HG02678 (cell line): ENCODE results near the gene NRXN2.

Source experiments
- ATAC-seq: cut with Tn5 transposase; IDR thresholded peaks from one replicate; pipeline ENCODE4 v1.9.1; 2021; ENCODE audit warnings: mild to moderate bottlenecking, moderate library complexity; ENCODE audit not compliant: unreplicated experiment

The NRXN2 gene

GRCh38 chr11:64722141-64723065, 594 bp downstream of the NRXN2 start:
- no peak for ATAC-seq

- ATAC-seq: no peak
Measured at GRCh38 chr11:64721359-64721699, 1.7 kb downstream of the NRXN2 start.

- no peak for ATAC-seq
Measured at GRCh38 chr11:64720640-64721358, 2.2 kb downstream of the NRXN2 start.

DNA sequence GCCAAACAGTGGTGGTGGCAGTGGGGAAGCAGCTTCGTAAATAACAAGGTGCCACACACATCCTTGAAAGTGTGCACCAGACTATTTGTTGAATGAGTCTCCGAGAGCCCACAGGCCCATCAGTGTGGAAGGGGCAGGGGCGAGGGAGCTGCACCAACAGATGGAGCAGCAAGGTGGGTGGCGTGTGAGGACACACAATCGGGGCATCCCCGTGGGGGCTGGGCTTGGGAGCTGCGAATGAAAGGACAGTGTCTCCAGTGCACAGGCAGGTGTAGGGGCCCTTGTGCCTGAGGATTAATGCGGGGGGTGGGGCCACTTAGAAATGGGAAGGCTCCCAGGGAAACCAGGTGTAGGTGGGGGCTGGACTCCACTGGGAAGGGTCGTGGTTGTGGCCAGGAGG, 2.8 kb downstream of the NRXN2 start:
- no peak for ATAC-seq

DNA sequence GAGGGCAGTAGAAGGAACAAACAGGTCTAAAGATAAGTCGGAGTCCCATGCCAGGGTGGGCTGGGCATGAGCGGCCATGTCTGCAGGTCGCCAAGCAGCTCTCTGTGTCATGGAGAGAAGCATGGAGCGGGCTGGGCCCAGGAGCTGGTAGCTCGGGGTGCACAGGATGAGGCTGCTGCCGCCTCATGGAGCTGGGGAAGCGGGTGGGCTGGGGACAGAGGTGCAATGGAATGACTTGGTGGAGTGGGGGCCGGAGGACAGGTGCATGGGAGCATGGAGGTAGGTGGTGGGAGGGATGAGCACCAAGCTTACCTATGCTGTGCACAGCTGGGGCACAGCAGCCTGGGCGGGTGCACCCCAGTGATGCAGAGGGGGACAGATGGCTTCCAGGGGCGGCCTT, 3.6 kb downstream of the NRXN2 start:
- ATAC-seq: no peak

- no peak for ATAC-seq
Measured at GRCh38 chr11:64718780-64719124, 4.2 kb downstream of the NRXN2 start.

DNA sequence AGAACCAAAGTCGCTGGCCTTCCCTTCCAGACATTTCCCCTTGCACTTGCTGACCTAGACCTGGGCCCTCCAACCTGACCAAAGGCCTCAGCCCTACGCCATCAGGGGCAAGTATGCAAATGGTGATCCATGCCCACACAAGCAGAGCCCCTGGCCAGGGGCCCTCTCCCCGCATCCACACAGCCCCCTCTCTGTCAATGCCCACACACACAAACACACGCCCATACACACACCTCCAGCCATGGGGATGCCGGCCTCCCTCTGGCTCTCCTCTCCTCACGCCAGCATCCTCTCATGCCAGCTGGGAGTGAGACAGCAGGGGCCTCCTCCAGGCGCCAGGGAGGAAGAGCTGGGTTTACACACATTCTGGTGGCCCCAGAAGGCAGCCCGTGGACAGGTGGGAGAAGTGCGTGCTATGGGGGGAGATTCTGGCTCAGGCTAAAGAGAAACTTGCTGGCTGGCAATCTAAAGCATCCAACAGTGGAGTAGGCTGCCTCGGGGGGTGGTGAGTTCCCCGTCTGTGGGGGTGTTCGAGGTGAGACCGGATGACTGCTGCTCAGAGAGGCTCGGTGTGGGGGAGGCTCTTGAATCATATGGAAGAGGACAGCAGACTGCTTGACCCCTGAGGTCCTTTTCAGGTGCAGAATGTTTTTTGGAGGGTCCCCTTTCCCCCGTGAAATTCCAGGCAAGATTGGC, 4.8 kb downstream of the NRXN2 start:
- no peak for ATAC-seq

DNA sequence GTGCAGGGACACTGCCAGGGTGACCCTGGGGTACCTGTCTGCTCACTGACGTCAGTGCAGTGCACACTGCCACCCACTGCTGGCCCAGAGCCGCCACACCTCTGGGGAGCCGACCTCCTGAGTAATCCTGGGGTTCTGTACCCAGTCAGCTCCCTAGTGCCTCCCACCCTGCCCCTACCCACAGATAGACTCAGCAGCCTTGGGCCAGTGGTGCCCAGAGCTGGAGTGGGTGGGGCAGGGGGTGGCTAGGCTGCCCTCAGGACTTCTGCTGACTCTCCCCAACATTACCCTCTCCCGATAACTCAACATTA, 5.8 kb downstream of the NRXN2 start:
- ATAC-seq: no peak

DNA sequence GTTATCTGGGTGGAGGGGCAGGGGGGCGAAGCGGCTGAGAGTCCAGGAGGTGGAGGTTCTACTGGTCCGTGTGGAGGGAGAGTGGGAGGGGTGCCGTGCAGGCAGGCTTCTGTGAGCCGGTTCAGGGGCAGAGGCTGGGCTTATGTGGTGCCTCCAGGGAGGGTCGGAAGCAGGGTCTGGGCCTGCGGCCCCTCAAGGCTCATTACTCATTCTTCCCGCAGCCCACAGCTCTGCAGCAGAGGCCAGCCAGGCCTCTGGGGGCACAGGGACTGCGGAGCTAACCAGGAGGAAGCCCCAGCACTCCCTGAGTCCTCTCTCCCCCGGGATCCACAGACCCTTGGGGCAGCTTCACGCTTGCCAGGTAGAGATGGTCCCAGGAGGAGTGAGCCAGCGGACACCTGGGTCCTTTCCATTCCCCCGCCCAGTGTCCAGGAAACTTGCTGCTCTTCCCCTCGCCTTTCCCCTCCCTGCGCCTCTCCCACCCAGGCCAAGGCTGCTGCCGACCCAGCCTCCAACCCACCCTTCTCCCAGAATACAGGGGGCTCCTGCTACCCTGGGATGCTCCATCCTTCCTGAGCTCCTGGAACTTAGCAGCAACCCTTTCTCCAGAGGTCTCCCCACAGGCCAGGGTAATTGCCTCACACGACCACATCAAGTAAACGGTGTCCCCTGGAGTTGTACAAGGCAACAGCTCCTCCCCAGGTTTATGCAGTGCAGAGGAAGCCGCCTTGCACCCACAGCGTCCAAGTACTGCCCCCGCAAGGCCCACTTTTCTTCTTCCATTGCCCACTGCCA, 6.3 kb downstream of the NRXN2 start:
- ATAC-seq: no peak

- no peak for ATAC-seq
Measured at GRCh38 chr11:64715756-64716472, 7.1 kb downstream of the NRXN2 start.

GRCh38 chr11:64715110-64715509, 7.9 kb downstream of the NRXN2 start:
- ATAC-seq: no peak

DNA sequence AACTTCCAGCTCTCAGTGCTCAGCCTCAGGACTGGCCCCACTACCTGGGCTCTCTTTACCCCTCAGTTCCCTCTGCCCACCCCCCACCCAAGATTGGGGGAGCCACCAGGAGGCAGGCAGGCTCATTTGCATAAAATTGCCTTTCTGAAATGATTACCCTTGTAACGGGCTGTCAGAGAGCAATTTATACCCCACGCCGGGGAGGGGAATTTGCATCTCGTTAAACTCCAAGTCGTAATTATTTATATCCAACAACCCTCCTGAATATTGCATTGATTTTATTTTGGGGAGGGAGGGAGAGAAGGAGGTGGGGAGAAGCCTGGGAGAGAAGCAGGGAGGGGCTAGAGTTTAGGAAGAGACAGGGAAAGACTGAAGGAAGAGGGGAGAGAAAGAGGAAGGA, 8.3 kb downstream of the NRXN2 start:
- no peak for ATAC-seq

DNA sequence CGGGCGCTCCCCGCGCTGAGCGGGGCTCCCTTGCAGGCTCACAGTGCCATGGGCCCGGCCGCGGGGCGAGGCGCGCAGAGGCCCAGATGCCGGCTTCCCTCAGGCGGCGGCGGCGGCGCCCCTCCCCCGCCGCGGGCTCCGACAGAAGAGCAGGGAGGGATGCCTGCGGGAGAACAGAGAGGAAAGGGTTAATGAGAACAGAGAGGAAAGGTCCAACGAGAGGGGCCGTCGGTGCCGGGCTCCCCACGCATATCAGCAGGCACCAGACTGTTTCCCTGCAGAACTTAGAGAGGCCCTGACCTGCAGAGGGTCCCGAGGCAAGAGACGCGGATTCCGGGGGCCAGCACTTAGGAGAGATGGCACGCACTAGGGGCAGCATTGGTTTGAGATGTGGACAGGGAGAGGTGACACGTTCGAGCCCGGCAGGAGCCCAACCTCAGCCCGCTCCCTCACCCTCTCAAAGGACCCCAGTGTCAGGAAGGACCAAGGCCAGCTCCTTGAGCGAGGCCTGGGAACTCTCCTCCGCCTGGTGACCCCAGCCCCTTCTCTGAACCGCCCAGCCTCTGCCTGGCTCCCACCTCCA, 9.1 kb downstream of the NRXN2 start:
- ATAC-seq: no peak

DNA sequence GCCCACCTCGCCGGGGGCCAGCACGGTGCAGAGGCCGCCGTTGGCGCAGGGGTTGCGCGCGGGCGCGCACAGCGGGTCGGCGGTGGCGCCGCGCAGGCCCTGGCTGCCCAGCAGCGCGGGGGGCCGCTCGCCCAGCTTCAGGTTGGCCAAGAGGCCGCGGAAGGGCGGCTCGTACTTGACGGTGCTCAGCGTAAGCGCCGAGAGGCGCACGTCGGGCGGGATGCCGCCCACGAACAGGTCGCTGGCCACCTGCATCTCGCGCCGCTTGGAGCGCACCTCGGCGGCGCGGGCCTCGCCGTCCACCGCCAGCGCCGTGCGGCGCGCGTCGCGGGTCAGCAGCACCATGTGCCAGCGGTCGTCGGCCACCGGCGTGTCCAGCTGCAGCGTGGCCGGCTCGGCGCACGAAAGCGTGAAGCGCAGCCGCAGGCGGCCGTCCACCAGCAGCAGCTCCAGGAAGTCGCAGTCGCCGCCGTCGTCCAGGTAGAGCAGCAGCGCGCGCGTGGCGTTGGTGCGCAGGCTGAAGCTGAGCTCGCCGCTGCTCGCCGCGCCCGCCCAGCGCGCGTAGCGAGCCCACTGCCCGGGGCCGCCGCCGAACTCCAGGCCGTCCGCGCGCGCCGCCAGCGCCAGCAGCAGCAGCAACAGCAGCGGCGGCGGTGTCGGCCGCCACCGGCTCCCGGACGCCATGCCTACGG, 9.8 kb downstream of the NRXN2 start:
- ATAC-seq: no peak

- no peak for ATAC-seq
Measured at GRCh38 chr11:64712430-64713015, 10.5 kb downstream of the NRXN2 start.

- ATAC-seq: no peak
Measured at GRCh38 chr11:64711956-64712362, 11.0 kb downstream of the NRXN2 start.

GRCh38 chr11:64711138-64711955, 11.7 kb downstream of the NRXN2 start:
- ATAC-seq: no peak

- no peak for ATAC-seq
Measured at GRCh38 chr11:64710418-64711137, 12.4 kb downstream of the NRXN2 start.
